Spleen (tissue), 11 donors: ENCODE measurements around the gene TSPAN33. TPM values are rescaled to one million over a fixed set of nuclear protein-coding genes. Genes with fewer than 3 reads are reported as not detected.

Source experiments
- DNase-seq: peaks from one replicate; pipeline ENCODE4 v3.0.0-alpha.2; 2020
- H3K27ac ChIP-seq, 8 donors: fragments of 200-600 bp; sonication (generic) in 7 of 8; 1 replicate in 4 of 8; 2 replicates in 4 of 8; pipeline versions ENCODE4 v1.5.0 to v1.8.0; 2016 to 2021; ENCODE audit warnings: inconsistent platforms in 4 of 8, mild to moderate bottlenecking in 4 of 8, moderate library complexity in 1 of 8
- H3K27me3 ChIP-seq, 7 donors: fragments of 200-600 bp; sonication (generic) in 6 of 7; replicated peaks in 1 of 7; 1 replicate in 4 of 7; 2 replicates in 3 of 7; pipeline versions ENCODE4 v1.5.0 to v1.8.0; 2016 to 2021; ENCODE audit warnings: inconsistent platforms in 3 of 7, mild to moderate bottlenecking in 1 of 7
- H3K36me3 ChIP-seq, 6 donors: fragments of 200-600 bp; sonication (generic) in 5 of 6; 1 replicate in 4 of 6; 2 replicates in 2 of 6; pipeline versions ENCODE4 v1.5.0 to v1.8.0; 2016 to 2021; ENCODE audit warnings: inconsistent platforms in 2 of 6
- H3K4me1 ChIP-seq, 6 donors: fragments of 200-600 bp; sonication (generic) in 5 of 6; 1 replicate in 3 of 6; 2 replicates in 3 of 6; pipeline versions ENCODE4 v1.5.0 to v1.8.0; 2016 to 2021; ENCODE audit warnings: inconsistent platforms in 3 of 6
- H3K4me3 ChIP-seq, 8 donors: fragments of 200-600 bp; sonication (generic) in 7 of 8; 1 replicate in 4 of 8; 2 replicates in 4 of 8; pipeline versions ENCODE4 v1.5.0 to v1.8.0; 2016 to 2021; ENCODE audit warnings: inconsistent platforms in 4 of 8, mild to moderate bottlenecking in 4 of 8, moderate library complexity in 2 of 8
- H3K9me3 ChIP-seq, 8 donors: fragments of 200-600 bp; sonication (generic) in 7 of 8; 1 replicate in 4 of 8; 2 replicates in 4 of 8; pipeline versions ENCODE4 v1.5.0 to v1.8.0; 2016 to 2021; ENCODE audit warnings: inconsistent platforms in 4 of 8
- CTCF ChIP-seq, 11 experiments: fragments of 200-600 bp in 7 of 11; fragments of 450-650 bp in 4 of 11; sonication (generic) in 4 of 11; IDR thresholded peaks in 8 of 11; conservative IDR thresholded peaks in 3 of 11; 1 replicate in 7 of 11; 2 replicates in 4 of 11; pipeline versions ENCODE4 v1.4.0 to v1.8.0; 2016 to 2021; ENCODE audit warnings: antibody characterized with exemption in 11 of 11, inconsistent platforms in 4 of 11, mild to moderate bottlenecking in 1 of 11
- POLR2A ChIP-seq, 3 donors: fragments of 450-650 bp; IDR thresholded peaks; one replicate each; pipeline ENCODE4 v1.5.1; 2017; ENCODE audit warnings: antibody characterized with exemption in 3 of 3, mild to moderate bottlenecking in 1 of 3
- POLR2AphosphoS5 ChIP-seq, 3 donors: sonication (generic); formaldehyde crosslinking; IDR thresholded peaks; one replicate each; pipeline ENCODE4 v1.5.1; 2017; ENCODE audit warnings: antibody characterized with exemption in 3 of 3
- WGBS, 5 donors: extraction: QIAGEN DNeasy Blood & Tissue Kit in 3 of 5; methylation state at CpG; one replicate each; pipeline versions ENCODE4 v1.1.5 to v1.1.7; 2013 to 2018; 5-methylcytosine and 5-hydroxymethylcytosine counted together
- intact Hi-C: fragments of 100-400 bp; cut with DNase I; formaldehyde crosslinking; loops from one replicate; pipeline ENCODE4 v1.15.0; 2023; ENCODE audit warnings: low total_unique reads
- polyA plus RNA-seq, 3 donors: library from polyadenylated mRNA; stranded (reverse); fragments of 200-250 nt; gene quantifications; one replicate each; pipeline ENCODE4 v1.2.1, GENCODE V29; 2013
- total RNA-seq, 7 donors: library from RNA; depleted of rRNA in 3 of 7; stranded (reverse); fragments of >200 nt in 3 of 7; fragmentation: NEBNext Ultra II Directional in 4 of 7; extraction: Animal tissue kit (Norgen Biotek cat#: 25700) in 4 of 7; gene quantifications; one replicate each; pipeline versions ENCODE4 v1.1.0 to v1.2.1, GENCODE V29; 2016 to 2021
- donor health status: healthy with polysubstance abuse.
- donor health status: DM: no; HTN: no; CAD: no; lungs with moderate emphysema.
- donor health status: DM: no; HTN: no; CAD: no.
- donor health status: Bipolar disorder and iron deficiency.
- donor health status: healthy.
- donor health status: DM: no; HTN: no; CAD: no.
- donor health status: DM: yes; HTN: yes; CAD: no.

Gene TSPAN33
- total and polyA plus RNA-seq, 10 donors, result 37.0 to 57.9 (median 47.2) TPM

GRCh38 chr7:129144834-129145668 lies 544 bp downstream of the TSPAN33 start:
- peak overlapping the region in 7 of 8 donors; percentile 54 to 88 (median 79) for H3K27ac ChIP-seq

GRCh38 chr7:129146237-129146979 lies 1.9 kb downstream of the TSPAN33 start:
- no peaks in the 10 kb centered on the region for H3K9me3 ChIP-seq
- peak overlapping the region in 4 of 8 donors; percentile 78 to 88 (median 84) for H3K27ac ChIP-seq
- H3K27me3 ChIP-seq, result peaks cover 0 to 28% (median 10%) of the 10 kb centered on the region in 7 donors
- DNase-seq, result no peak
- peak overlapping the region in 4 of 8 donors; percentile 53 to 83 (median 62) for H3K4me3 ChIP-seq
- peaks cover 11 to 74% (median 59%) of the 10 kb centered on the region in 6 donors for H3K4me1 ChIP-seq
- intact Hi-C loops, result no loop called here
- WGBS, 5 donors, result 40 to 56% (median 49%) methylated on average over 8 of the region's 8 CpGs
- TF ChIP-seq POLR2A (IDR thresholded peaks at IDR 0.05) (peak in 1 of 3 donors; percentile 3), CTCF (IDR thresholded peaks at IDR 0.05 in 8 of 11, conservative IDR thresholded peaks at IDR 0.05 in 3 of 11) (no peak), POLR2AphosphoS5 (IDR thresholded peaks at IDR 0.05) (peak in 1 of 3 donors; percentile 51)
- H3K36me3 ChIP-seq, result peaks cover 0 to 18% (median 0%) of the 10 kb centered on the region in 6 donors

More at GRCh38 chr7:129144834-129145668, 544 bp downstream of the TSPAN33 start:
- Histone ChIP-seq H3K9me3 (no peaks in the 10 kb centered on the region), H3K4me3 (peak overlapping the region; percentile 44 to 83 (median 52)), H3K36me3 (peaks cover 0 to 18% (median 0%) of the 10 kb centered on the region in 6 donors), H3K27me3 (peaks cover 0 to 28% (median 10%) of the 10 kb centered on the region in 7 donors), H3K4me1 (peaks cover 11 to 66% (median 57%) of the 10 kb centered on the region in 6 donors)
- no peak for TF ChIP-seq POLR2A (IDR thresholded peaks at IDR 0.05)
- no peak for TF ChIP-seq POLR2AphosphoS5 (IDR thresholded peaks at IDR 0.05)
- peak in 6 of 11 experiments; percentile 7 to 32 (median 26) for TF ChIP-seq CTCF (IDR thresholded peaks at IDR 0.05 in 8 of 11, conservative IDR thresholded peaks at IDR 0.05 in 3 of 11)
- intact Hi-C loops, result no loop called here
- DNase-seq, result peak; percentile 85
- 3 to 9% (median 4%) methylated on average over 29 to 58 of the region's 58 CpGs for WGBS, 5 donors

DNA sequence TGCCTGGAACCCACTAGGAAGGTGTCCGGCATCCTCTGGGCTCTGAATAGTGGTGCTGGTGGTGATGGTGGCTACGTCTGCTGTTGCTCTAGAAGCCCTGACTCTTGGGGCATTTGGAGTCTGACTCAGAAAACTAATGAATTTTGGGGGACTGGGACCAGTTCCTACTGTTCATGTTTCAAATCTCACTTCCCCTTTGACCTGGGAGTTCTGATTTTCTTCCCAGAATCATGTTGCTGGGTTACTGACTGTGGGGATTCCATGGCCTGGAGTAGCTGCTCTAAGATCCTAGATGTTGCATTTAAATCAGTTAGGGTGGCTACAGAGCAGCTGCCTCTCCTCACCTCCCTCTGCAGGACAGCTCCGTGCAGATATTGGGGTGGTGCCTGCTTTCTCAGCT lies 3.2 kb downstream of the TSPAN33 start:
- TF ChIP-seq POLR2AphosphoS5 (IDR thresholded peaks at IDR 0.05), result no peak
- TF ChIP-seq CTCF (IDR thresholded peaks at IDR 0.05 in 8 of 11, conservative IDR thresholded peaks at IDR 0.05 in 3 of 11), result no peak
- TF ChIP-seq POLR2A (IDR thresholded peaks at IDR 0.05), result no peak
- peaks cover 11 to 74% (median 59%) of the 10 kb centered on the region in 6 donors for H3K4me1 ChIP-seq
- DNase-seq, result no peak
- H3K4me3 ChIP-seq, result no peak overlapping the region
- H3K27me3 ChIP-seq, result peaks cover 0 to 25% (median 10%) of the 10 kb centered on the region in 7 donors
- WGBS, 5 donors, result 55 to 79% (median 70%) methylated on average over 2 to 3 of the region's 3 CpGs
- H3K27ac ChIP-seq, result peak overlapping the region in 3 of 8 donors; percentile 13 to 85 (median 82)
- H3K9me3 ChIP-seq, result no peaks in the 10 kb centered on the region
- intact Hi-C loops, result no loop called here
- H3K36me3 ChIP-seq, result peaks cover 0 to 18% (median 0%) of the 10 kb centered on the region in 6 donors
